ENCODE results near the gene TPCN1.

TPCN1 gene

DNA sequence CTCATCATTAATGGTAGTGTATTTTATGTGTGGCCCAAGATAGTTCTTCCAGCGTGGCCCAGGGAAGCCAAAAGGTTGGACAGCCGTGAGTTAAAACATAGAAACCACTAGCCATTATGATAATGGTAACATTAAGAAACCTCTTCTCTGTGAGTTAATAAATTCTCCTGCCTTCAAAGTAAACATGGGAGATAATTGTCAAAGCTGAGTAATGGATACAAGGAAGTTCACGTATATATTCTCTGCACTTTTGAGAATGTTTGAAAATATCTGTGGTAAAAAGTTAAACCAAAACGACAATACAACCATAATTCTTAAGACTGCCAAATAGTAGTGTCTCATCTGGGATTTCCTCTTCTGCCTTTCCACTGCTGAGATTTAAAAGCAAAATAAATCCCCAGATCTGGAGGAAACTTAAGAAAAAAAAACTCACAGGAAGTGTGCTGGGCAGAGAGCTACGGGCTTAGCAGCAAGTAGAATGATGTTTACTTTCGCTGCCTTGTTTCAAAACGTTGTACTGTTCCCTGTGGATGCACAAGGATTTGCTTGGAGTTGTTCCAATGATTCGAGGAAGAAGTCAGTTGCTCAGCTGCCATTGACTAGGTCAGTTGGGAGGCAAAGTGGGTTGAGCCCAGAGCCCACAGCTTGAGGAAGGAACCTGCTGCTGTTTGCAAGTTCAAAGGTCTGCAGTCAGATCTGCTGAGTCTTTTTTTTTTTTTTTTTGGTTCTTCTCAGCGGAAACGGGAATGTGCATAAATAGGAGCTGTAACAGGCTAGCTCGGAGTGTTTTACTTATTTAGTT is 1.7 kb downstream of the TPCN1 start:
- DNase-seq (ENCODE audit: extremely low read depth in 1 of 2, low read depth in 1 of 2), result no peak

DNA sequence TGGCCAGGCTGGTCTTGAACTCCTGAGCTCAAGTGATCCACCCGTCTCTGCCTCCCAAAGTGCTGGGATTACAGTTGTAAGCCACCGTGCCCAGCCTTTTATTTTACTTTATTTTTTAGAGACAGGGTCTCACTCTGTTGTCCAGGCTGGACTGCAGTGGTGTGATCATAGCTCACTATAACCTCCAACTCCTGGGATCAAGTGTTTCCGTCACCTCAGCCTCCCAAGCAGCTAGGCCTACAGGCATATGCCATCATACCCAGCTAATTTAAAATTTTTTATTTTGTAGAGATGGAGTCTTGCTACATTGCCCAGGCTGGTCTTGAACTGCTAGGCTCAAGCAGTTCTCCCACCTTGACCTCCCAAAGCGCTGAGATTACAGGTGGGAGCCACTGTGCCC is 3.7 kb downstream of the TPCN1 start:
- no peak for DNase-seq (ENCODE audit: extremely low read depth in 1 of 2, low read depth in 1 of 2)

- DNase-seq (ENCODE audit: extremely low read depth in 1 of 2, low read depth in 1 of 2), result no peak
Measured at GRCh38 chr12:113226696-113227568, 5.7 kb downstream of the TPCN1 start.

- no peak for DNase-seq (ENCODE audit: extremely low read depth in 1 of 2, low read depth in 1 of 2)
Measured at GRCh38 chr12:113227686-113228391, 6.6 kb downstream of the TPCN1 start.

GRCh38 chr12:113228394-113229028 is 7.2 kb downstream of the TPCN1 start:
- DNase-seq (ENCODE audit: extremely low read depth in 1 of 2, low read depth in 1 of 2), result no peak

DNA sequence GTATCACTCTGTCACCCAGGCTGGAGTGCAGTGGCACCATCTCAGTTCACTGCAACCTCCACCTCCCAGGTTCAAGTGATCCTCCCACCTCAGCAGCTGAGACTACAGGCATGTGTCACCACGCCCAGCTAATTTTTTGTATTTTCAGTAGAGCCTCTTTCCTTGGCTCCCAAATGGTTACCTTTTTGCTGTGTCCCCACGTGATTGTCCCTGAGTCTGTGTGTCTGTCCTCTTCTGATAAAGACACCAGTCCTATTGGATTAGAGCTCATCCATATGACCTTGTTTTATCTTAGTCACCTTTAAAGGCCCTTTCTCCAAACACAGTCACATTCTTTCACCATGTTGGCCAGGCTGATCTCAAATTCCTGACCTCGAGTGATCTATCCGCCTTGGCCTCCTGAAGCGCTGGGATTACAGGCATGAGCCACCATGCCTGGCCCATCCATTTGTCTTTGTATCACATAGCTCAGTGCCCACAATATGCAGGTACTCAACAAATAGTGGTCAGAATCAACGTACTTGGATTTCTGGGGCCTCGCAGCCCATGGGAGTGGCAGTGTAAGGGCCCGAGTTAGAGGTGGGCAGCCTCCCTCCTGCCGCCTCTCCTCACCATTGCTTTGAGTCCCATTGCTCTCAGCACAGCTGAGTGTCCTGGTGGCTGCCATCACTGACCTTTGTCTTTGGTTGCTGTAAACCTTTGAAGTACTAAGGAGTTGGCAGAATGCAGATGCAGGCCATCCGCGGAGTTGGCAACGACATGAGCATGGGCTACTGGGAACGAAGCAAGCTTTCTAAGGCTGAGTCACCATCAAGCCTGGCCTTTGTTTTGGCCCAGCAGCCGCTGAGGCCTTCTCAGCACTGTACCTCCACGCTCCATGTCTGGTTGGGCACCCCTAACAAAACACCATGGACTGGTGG is 9.3 kb downstream of the TPCN1 start:
- DNase-seq (ENCODE audit: extremely low read depth in 1 of 2, low read depth in 1 of 2), result no peak

- no peak for DNase-seq (ENCODE audit: extremely low read depth in 1 of 2, low read depth in 1 of 2)
Measured at GRCh38 chr12:113231235-113232088, 10.2 kb downstream of the TPCN1 start.

GRCh38 chr12:113232089-113232839 is 11.0 kb downstream of the TPCN1 start:
- no peak for DNase-seq (ENCODE audit: extremely low read depth in 1 of 2, low read depth in 1 of 2)

GRCh38 chr12:113232840-113233585 is 11.7 kb downstream of the TPCN1 start:
- peak; percentile 34 to 59 for DNase-seq (ENCODE audit: extremely low read depth in 1 of 2, low read depth in 1 of 2)

- DNase-seq (ENCODE audit: extremely low read depth in 1 of 2, low read depth in 1 of 2), result no peak
Measured at GRCh38 chr12:113233967-113234366, 12.7 kb downstream of the TPCN1 start.

- no peak for DNase-seq (ENCODE audit: extremely low read depth in 1 of 2, low read depth in 1 of 2)
Measured at GRCh38 chr12:113234483-113234882, 13.2 kb downstream of the TPCN1 start.

GRCh38 chr12:113235976-113236375 is 14.7 kb downstream of the TPCN1 start:
- no peak for DNase-seq (ENCODE audit: extremely low read depth in 1 of 2, low read depth in 1 of 2)

GRCh38 chr12:113236539-113237399 is 15.5 kb downstream of the TPCN1 start:
- DNase-seq (ENCODE audit: extremely low read depth in 1 of 2, low read depth in 1 of 2), result no peak

GRCh38 chr12:113237748-113238147 is 16.5 kb downstream of the TPCN1 start:
- no peak for DNase-seq (ENCODE audit: extremely low read depth in 1 of 2, low read depth in 1 of 2)

DNA sequence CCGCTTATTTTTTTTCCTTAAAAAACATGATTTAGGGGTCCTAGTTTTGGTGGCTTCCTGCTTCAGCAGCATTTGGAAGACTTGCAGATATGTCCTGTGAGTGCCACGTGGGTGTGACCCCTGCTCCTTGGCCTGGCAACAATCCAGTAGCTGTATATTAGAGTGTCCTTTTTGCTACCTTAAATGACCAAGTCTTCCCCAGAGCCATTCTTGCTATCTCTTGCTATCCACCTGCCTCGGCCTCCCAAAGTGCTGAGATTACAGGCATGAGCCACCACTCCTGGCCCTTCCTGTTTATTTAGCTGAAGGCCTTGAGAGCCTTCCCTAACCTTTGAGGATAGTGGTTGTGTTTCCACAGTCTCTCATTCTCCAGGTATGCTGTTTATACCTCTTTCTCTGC is 17.0 kb downstream of the TPCN1 start:
- no peak for DNase-seq (ENCODE audit: extremely low read depth in 1 of 2, low read depth in 1 of 2)

DNA sequence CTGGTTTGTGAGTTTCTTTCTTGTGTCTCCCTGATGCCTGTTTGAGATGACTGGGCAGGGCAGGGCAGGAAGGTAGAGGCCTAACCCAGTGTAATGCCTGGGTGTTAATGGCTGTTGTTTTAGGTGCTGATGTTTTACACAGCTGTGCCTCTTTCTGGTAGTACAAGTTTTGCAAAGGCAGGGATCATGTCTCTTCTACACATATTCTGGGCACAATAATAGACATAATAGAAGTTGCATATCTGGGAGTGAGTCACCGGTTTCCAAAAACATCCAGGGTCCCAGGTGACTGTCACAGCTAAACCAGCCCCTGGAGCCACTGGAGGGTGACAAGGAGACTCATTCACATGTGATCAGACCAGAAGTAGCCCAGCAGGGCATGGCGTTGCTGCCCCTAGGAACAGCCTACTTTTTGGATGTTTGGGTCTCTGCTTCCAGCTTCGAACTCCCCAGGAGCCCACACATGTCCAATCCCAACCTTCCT is 18.1 kb downstream of the TPCN1 start:
- DNase-seq (ENCODE audit: extremely low read depth in 1 of 2, low read depth in 1 of 2), result no peak
